Right ventricle myocardium superior (tissue), 1 donor: ENCODE results near the gene RIPPLY3. TPM values are rescaled to one million over a fixed set of nuclear protein-coding genes. Genes with fewer than 3 reads are reported as not detected.

ENCODE experiments used
- ATAC-seq: fragments of 200-7000 bp; cut with Tn5 transposase; one replicate; pipeline ENCODE4 v1.9.1; 2020; ENCODE audit warnings: mild to moderate bottlenecking; ENCODE audit not compliant: poor library complexity
- DNase-seq: peaks from one replicate; pipeline ENCODE4 v3.0.0-alpha.2; 2020
- intact Hi-C: fragments of 100-400 bp; cut with DNase I; formaldehyde crosslinking; loops from one replicate; pipeline ENCODE4 v1.11.2; 2022
- long read RNA-seq: library from polyadenylated mRNA; unstranded; transcript quantifications from one replicate; pipeline ENCODE4 v2.0.0, GENCODE V29; 2021
- total RNA-seq: library from RNA; stranded (reverse); fragmentation: NEBNext Ultra II Directional; extraction: Animal tissue kit (Norgen Biotek cat#: 25700); gene quantifications from one replicate; pipeline ENCODE4 v1.2.1, GENCODE V29; 2021
- donor health status: DM: no; HTN: yes; CAD: no; lungs with severe emphysema.

RIPPLY3 gene, protein sequence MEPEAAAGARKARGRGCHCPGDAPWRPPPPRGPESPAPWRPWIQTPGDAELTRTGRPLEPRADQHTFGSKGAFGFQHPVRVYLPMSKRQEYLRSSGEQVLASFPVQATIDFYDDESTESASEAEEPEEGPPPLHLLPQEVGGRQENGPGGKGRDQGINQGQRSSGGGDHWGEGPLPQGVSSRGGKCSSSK
- total RNA-seq, result not detected
- long read RNA-seq, result 0 reads

DNA sequence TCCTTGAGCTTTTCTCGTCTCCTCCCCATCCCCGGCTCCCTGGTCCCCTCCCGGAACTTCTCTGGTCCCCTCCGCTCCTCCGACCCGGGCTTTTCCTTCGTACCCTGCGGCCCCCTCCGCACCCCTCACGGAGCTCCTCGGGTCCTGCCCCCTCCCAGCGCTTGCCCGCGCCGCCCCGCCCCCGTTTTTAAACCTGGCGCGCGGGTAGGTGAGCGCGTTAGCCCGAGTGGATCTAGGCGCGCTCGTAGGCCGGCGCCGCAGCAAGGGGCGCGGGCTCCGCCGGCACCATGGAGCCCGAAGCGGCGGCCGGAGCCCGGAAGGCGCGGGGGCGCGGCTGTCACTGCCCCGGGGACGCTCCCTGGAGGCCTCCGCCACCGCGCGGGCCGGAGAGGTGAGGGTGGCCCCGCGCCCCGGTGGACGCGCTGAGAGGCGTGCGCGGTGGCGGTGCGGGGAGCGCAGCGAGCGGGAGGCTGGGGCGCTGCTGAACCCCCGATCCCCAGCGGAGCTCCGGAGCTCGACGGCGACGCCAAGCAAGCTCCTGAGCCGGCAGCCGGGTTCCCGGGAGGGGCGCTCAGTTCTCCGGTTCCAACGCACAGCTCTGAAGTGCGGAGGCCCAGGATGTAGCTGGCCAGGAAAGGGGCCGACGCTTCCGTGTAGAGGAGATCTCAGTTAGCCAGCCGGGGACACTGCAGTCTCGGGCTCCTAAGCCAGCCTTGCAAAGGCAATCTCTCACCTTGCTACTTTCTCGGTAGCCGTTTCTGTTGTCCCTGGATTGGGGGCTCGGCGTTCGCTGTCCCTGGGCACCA is at the start of gene RIPPLY3:
TSS of gene RIPPLY3 (plus strand) at position 217 of the 806 bp plus-strand sequence. CDS start at position 288, 71 bp downstream.
- intact Hi-C loops, result no loop called here
- no peak for ATAC-seq
- no peak for DNase-seq

GRCh38 chr21:36959020-36959835 is 47.3 kb upstream of the RIPPLY3 start:
- intact Hi-C loops, result no loop called here
- ATAC-seq (no peak), DNase-seq (no peak)

- DNase-seq (no peak), ATAC-seq (no peak)
- intact Hi-C loops, result no loop called here
Measured at GRCh38 chr21:36960676-36961284, 45.7 kb upstream of the RIPPLY3 start.

DNA sequence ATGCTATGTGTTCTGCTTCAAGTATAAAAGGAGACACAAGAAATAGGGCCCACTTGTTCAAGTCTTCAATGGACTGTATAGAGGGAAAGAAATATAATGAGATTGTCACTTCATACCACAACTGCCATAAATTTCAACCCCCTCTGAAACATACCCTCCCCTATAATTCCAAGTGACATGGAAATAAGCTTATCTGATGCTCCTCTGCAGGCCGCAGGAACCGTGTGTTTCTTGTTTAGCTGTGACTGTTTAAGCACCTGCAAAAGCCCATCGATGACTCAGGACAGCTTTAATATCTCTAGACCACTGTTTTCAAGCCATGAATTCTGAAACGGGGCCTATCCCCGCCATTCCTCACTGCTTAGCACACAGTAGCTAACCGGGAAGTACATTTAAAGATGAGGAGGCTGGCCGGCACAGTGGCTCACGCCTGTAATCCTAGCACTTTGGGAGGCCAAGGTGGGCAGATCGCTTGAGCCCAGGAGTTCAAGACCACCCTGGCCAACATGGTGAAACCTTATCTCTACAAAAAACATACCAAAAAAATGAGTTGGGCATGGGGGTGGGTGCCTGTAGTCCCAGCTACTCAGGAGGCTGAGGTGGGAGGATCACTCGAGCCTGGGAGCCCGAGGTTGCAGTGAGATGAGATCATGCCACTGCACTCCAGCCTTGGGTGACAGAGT is 44.3 kb upstream of the RIPPLY3 start:
- DNase-seq (no peak), ATAC-seq (no peak)
- intact Hi-C loops, result no loop called here

GRCh38 chr21:36964398-36964797 is 42.1 kb upstream of the RIPPLY3 start:
- ATAC-seq (no peak), DNase-seq (no peak)
- intact Hi-C loops, result no loop called here

GRCh38 chr21:36964827-36965719 is 41.4 kb upstream of the RIPPLY3 start:
- intact Hi-C loops, result no loop called here
- ATAC-seq, result no peak
- no peak for DNase-seq

GRCh38 chr21:36965720-36966065 is 40.8 kb upstream of the RIPPLY3 start:
- DNase-seq (no peak), ATAC-seq (no peak)
- intact Hi-C loops, result no loop called here

GRCh38 chr21:36966066-36966820 is 40.3 kb upstream of the RIPPLY3 start, which contains the start of gene HLCS:
HLCS (minus strand) TSS chr21:36966669; CDS start chr21:36966638, 31 bp downstream.
- DNase-seq, result peak; percentile 81
- intact Hi-C loops, result no loop called here
- ATAC-seq, result peak; percentile 89

GRCh38 chr21:36966821-36967768 is 39.4 kb upstream of the RIPPLY3 start:
- intact Hi-C loops, result no loop called here
- no peak for DNase-seq
- ATAC-seq, result no peak

DNA sequence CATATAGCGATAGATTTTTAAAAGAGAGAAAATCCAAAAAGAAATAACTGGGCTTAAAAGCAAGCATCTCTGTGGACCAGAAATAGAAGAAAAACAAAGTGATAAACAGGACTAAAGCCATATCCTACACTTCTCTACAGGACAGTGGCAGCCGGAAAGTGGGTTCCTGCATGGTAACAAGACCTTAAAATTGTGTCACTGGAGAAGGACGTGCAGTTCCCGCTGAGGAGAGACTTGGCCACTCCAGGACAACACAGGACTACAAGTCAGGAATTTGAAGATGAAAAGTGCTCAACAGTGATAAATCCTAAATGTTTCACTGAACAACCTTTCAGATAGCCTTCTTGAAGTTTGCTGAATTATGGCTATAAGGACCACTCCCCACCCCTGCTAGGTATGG is 38.1 kb upstream of the RIPPLY3 start:
- DNase-seq (no peak), ATAC-seq (no peak)
- intact Hi-C loops, result no loop called here

DNA sequence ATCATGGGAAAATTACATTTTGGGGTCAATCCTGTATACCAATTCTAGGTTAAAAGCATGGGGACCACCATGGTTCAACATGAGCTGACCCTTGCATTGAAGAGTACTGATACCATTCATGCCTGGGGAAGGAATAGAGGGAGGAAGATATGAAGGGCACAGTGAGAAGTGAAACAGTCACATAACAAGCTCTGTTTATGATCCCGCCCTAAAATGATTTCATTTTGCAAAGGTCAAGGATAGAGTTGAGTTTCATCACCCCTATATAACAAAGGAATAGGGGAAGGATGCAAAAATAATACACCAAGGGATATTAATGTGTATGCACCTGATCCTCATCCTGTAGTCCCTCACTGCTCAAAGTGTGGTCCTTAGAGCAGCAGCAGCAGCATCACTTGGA is 37.5 kb upstream of the RIPPLY3 start:
- ATAC-seq (no peak), DNase-seq (no peak)
- intact Hi-C loops, result no loop called here

- no peak for DNase-seq
- ATAC-seq, result no peak
- intact Hi-C loops, result no loop called here
Measured at GRCh38 chr21:36973986-36974850, 32.3 kb upstream of the RIPPLY3 start.

- intact Hi-C loops, result no loop called here
- ATAC-seq (no peak), DNase-seq (no peak)
Measured at GRCh38 chr21:36974851-36975192, 31.7 kb upstream of the RIPPLY3 start.

GRCh38 chr21:36976228-36976861 is 30.2 kb upstream of the RIPPLY3 start:
- no peak for DNase-seq
- intact Hi-C loops, result no loop called here
- ATAC-seq, result no peak
